MM.1S (cell line): ENCODE results near the gene PIP4K2A.

ENCODE experiments used
- CTCF ChIP-seq: fragments of 300-600 bp; sonication (generic); IDR thresholded peaks from 2 replicates; pipeline ENCODE4 v1.5.1; 2016; ENCODE audit warnings: antibody characterized with exemption, low read length, mixed read lengths
- EZH2 ChIP-seq: fragments of 300-600 bp; sonication (generic); optimal IDR thresholded peaks from 2 replicates; pipeline ENCODE3; 2017; ENCODE audit warnings: low read depth, mild to moderate bottlenecking, antibody characterized with exemption, low read length, mixed read lengths

- no peak for TF ChIP-seq CTCF
- no peak for TF ChIP-seq EZH2
Observed at GRCh38 chr10:22677333-22677732, 37.0 kb downstream of the PIP4K2A start.
